Activated CD8-positive, alpha-beta memory T cell treated with anti-CD3 and anti-CD28 coated beads for 1 hour (primary cell): Measurements from ENCODE around the gene TSSC4.
A peak's percentile ranks its signal among the peaks of the same experiment; 100 is the strongest.

ENCODE experiments used
- DNase-seq, 2 donors: peaks; one replicate each; pipeline ENCODE4 v3.0.0-alpha.2; 2020; ENCODE audit warnings: low read depth in 1 of 2; ENCODE audit errors: extremely low read depth in 1 of 2

Gene TSSC4

DNA sequence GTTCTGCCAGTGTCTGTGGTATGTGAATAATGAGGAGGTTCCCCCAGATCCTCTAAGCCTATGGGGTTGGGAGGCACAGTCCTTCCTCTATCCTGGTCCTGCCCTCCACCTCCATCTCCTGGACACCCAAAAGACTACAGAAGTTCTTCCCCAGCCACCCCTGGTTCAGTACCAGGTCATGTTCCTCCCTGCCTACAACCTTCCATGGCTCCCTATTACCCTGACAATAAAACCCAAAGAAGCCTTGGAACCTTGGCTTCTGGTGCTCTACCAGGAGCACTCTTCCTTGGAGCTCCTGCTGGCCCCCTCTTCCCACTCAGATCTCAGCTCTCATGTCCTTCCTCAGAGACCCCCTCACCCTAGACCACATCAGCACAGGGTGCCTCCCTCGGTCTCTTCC is 30.8 kb downstream of the TSSC4 start:
- no peak for DNase-seq

DNA sequence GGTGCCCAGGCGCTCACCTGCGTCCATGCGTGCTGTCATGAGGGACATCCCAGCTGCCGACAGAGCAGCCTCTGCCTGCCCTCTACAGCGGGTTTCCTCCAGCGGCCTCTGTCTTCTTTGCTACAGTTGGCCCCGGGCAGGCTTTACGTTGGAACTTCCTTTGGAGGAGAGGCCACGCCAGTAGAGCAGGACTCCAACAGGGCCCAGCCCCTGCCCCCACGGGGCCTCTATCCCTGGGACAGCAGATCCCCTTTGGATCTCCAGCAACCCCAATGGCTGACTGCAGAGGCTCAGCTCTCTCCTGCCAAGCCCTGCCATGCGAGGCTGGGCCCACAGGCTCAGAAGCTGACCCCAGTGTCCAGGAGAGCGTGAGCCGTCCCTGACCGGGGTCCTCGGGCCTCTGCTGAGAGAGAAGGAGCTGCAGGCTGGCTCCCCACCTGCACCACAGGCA is 31.6 kb downstream of the TSSC4 start:
- no peak for DNase-seq

DNA sequence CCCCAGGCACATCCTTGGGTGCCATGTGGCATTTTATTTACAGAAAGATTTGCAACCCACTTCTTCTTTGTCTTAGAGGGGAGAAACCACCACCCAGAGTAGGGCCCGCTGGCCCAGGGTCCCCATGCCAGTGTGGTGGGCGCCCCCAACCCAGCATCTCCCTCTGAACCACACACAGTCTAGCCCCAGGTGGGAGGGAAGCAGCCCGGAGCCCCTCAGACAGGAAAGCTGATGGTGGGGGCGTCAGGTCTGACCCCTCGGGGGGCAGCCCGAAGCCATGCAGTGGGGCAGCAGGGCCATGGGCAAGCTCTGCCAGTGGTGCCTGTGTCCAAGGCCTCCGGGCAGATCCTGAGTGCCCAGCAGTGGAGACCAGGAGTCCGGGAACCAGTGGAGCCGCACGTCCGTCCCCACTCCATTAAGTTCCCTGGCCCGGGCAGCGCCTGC is 32.1 kb downstream of the TSSC4 start:
- no peak for DNase-seq

DNA sequence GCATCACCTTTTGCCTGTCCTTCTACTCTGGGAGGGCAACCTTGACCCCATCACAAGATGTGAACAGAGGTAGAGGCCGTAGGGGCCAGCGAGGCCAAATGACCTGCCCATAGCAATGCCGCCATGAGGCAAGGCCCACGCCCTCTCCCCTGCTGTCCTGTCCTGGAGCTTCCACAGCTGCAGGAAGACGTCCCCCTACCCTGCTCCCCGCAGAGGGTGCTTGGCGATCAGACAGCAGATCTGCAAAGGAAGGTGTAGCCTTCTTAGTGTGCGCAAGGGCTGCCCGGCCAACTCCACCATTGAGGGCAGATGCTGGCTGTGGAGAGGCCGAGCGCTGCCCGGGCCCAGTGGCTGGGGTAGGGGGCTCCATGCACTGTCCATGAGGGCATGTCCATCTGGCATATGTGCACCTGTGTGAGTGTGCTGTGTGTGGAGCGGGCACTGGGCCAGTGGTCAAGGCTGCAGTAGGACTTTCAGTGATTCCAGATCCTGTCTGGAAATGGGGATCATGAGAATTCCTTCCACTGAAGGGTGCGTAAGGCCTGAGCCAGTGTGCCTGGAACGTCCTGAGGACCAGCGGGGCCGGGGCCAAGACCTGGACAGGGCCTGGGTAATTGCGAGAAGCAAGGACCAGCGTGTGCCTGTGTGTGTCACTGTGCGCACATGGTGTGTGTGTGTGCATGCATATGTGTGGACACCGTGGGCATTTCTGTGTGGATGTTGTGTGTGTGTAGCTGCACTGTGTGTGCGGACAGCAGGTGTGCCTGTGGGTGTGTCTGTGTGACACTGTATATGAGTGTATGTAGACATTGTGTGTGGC is 32.8 kb downstream of the TSSC4 start:
- no peak for DNase-seq

DNA sequence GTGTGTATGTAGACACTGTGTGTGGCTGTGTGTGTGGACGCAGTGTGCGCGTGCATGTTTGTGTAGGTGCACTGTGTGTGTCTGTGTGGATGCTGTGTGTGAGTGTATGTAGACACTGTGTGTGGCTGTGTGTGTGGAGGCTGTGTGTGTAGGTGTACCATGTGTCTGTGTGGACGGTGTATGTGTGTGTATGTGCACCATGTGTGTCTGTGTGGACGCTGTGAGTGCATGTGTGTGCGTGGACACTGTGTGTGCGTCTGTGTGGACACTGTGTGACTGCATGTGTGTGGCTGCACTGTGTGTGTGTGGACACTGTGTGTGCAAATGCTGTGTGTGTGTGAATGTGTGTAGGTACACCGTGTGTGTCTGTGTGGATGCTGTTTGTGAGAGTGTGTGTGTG is 33.5 kb downstream of the TSSC4 start:
- no peak for DNase-seq

DNA sequence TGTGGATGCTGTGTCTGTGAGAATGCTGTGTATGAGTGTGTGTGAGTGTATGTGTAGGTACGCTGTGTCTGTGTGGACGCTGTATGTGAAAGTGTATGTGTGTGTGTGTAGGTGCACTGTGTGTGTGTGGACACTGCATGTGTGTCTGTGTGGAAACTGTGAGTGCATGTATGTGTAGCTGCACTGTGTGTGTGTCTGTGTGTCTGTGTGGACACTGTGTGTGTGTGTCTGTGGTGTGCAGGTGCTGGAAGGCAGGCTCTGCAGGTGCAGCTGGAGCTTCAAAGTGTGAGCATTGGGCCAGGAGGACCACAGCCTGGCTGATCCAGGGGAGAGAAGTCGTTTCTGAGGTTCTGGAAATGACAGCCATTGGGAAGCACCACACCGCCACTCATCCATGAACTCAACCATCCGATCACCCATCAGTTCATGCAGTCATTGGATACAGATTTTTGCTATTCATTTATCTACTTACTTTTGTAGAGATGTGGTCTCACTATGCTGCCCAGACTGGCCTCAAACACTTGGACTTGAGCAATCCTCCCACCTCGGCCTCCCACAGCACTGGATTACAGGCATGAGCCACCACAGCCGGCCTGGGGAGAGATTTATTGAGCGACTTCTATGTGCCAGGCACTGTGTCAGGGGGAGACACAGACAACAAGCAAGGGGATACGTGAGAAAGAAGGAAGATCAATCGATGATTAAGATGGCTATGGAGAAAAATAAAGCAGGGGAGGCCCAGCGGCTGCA is 34.1 kb downstream of the TSSC4 start:
- DNase-seq: no peak

DNA sequence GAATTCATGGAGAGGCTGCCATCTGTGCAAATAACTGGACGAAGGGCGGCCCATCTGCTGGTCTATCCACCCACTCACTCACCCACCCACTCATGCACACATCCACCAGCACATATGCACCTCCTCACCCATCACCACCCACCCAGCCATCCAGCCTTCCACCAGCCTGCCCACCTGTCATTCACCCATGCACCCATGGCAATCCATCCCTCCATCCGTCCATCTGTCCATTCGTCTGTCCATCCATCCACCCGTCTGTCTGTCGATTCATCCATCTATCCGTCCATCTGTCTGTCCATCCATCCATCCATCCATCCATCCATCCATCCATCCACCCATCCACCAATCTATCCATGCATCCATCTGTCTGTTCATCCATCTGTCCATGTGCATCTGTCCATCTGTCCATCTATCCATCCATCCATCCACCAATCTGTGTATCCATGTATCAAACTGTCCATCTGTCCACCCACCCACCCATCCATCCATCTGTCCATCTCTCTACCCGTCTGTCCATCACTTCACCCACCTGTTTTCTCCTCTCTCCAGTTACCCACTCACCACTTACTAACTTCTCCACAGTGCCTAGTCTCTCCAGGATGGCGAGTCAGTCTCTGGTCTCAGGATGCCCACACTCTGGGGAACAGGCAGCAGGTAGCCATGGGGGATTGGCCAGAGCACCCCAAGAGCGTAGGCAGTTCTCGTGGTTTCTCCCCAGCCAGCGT is 34.9 kb downstream of the TSSC4 start:
- DNase-seq: no peak

DNA sequence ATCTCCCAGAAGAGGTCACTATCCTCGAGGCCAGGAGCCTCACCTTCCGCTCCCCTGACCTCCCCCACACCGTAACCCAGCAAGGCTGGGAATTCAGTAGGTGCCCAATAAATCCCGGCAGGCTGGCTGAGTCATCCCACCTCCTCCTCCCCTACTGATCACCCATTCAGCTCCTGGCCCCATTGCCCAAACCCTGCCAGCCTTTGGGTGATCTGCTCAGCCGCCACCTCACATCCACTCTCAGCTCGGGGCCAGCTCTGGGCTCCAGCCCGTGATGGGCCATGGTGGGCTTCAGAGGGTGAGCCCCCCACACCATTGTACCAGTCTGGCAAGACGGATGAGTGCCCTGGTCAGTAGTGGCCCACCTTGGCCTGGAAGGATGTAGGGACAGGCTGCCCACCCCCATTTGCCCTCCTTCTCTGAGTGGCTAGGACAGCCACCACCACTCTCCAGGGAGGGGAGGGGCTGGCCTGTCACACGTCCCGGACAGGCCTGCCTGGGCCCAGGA is 35.5 kb downstream of the TSSC4 start:
- no peak for DNase-seq

DNA sequence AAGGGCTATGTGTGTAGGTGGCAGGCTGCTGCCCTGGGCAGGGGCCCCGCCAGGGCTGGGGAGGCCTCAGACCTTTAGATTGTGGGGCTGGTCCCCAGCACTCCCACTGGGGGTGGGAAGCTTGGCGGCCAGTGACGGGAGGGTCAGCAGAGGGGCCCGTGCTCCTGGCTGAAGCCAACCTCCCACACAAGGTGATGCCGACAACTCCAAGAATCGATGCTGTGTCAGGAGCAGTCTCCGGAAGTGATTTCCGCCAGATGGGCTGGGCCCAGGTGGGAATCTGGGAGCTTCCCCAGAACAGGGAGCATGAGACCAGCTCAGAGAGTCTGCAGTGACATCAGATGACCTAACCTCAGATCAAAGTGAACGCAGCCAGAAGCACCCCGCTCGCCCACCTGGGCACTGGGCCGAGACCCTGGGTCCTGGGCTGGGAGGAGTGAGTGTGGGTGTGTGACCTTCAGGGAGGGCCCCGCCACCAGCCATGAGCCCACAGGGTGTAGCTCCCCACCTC is 36.0 kb downstream of the TSSC4 start:
- no peak for DNase-seq

DNA sequence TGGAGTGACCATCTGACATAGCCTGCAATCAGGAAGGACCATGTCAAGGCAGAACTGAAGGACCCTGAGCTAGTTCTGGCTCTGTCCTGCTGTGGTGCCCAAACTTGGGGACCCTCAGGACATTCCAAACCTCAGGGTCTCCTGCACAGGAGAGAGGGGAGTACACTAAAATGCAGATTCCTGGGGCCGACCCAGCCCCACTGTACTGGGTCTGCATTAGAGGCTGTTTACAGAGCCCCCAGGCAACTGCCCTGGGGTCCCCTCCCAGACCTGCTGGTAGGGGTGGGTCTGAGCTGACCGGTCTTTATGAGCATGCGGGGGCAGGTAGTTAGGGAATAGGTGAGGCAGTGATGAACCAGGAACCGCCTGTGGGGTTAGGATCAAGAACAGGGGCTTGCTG is 37.0 kb downstream of the TSSC4 start:
- DNase-seq: no peak

DNA sequence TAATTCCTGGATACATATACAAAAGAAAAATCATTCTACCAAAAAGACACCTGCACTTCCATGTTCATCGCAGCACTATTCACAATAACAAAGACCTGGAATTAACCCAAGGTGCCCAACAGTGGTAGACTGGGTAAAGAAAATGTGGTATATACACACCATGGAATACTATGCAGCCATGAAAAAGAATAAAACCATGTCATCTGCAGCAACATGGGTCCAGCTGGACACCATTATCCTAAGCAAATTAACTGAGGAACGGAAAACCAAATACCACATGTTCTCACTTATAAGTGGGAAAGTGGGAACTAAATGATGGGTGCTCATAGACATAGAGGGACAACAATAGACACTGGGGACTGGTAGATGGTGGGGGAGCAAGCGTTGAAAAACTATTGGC is 39.3 kb downstream of the TSSC4 start:
- DNase-seq: no peak

DNA sequence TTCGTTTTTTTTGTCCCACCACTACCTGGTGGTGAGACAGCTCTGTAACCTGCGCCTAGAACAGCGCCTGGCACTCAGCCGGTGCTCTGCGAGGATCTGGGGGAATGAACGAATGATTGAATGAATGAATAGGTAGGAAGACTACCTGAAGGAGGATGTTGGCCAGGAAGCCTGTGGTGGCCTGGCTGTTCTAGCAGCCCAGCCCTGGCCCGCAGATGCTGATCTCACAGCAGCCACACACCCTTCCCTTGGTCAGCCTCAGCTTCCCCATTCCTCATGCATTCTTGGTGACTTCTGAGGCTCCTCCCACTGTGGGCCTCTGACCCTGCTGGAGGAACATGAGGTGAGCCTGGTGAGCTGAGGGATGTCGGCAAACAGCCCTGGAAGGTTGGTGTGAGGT is 40.1 kb downstream of the TSSC4 start:
- no peak for DNase-seq

DNA sequence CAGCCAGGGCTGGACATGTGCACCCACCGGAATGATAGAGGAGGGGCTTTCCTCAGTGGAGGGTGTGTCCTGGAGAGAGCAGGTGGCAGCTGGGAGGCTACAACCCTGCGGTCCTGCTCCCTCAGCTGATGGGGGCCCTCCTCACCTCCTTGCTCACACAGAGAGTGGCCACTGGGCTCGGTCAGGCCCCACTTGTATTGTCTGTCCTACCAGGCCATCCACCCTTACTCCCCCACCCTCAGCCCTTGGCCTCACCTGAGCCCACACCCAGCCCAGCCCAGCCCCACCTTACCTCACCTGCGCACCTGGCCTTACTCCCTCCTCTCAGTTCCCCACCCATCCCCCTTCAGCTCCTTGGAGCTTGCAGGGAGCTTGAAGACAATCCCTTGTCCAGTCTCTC is 40.6 kb downstream of the TSSC4 start:
- DNase-seq: no peak

DNA sequence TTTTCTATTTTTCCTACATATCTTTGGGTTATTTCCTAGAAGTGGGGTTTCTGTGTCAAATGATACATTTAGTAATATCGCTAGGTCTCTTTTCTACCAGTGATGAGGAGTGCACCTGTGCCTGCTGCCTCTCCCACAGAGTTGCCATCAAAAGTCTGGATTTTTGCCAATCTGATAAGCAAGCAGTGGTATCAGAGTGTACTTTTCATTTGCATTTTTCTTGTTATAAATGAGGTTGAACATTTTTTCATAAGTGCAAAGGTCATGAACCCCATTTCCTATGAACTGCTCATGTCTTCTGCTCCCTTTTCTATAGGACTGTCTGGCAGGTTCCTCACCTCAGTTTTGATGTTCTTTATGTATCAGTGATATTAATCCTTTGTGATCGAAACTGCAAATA is 42.0 kb downstream of the TSSC4 start:
- no peak for DNase-seq

DNA sequence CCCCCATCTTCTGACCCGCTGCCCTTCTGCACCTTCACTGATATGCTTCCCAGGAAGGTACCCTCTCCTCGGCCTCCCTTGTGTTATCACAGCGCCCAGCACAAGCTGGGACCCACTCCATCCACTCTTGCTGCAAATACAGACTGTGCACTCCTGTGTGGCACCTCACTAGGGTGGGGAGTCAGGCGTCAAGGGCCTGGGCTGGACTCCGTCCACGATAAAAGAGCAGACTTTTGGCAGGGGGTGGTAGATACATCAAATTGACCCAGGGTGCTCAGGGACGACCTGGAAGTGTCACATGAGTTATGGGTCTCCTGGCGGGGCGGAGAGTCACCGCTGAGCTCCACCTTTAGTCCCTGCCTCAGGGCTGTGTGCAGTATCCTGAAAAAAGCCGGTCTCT is 42.9 kb downstream of the TSSC4 start:
- DNase-seq: no peak

DNA sequence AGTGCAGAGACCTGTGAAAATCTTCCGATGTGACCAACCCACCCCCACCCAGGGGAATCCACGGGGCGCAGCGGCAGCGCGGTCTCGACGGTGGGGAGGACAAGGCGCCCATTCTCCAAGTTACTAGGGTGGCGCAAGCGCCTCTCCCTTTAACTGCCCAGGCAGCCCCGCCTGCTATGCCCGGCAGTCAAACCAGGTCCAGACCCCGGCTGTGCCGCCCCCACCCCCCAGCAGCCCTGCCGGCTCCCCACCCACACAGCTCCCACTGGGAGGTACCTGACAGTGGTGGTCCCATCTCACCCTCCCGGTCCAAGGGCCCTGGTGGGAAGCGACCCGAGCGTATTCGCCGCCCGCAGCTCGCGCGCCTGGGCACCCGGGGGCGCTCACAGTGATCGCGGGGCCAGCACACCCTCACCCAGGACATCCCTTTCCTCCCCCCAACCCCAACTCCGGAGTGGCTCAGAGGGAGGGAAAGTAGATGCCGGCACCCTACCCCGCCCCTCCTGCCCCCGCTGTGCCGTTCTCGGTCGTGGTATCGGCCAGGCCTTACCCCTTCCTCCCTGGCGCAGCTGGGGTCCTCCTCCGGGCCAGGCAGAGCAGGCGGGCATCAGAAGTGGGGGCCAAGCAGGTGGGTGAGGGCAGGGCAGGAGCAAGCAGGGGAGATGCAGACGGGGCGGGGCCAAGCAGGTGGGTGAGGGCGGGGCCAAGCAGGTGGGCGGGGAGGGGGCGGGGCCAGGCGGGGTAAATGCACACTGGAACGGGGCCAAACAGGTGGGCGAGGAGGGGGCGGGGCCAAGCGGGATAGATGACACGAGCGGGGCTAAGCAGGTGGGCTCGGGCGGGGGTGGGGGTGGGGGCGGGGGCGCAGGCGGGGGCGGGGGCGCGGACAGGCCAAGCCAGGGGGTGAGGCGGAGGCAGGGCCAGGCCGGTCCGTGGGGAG is 43.6 kb downstream of the TSSC4 start, which contains the start of gene TRPM5:
Gene TRPM5 (minus strand): TSS at position 634 of the 940 bp plus-strand sequence. CDS start 21,478 bp downstream, outside the sequence.
- DNase-seq: peak; percentile 39 to 65

DNA sequence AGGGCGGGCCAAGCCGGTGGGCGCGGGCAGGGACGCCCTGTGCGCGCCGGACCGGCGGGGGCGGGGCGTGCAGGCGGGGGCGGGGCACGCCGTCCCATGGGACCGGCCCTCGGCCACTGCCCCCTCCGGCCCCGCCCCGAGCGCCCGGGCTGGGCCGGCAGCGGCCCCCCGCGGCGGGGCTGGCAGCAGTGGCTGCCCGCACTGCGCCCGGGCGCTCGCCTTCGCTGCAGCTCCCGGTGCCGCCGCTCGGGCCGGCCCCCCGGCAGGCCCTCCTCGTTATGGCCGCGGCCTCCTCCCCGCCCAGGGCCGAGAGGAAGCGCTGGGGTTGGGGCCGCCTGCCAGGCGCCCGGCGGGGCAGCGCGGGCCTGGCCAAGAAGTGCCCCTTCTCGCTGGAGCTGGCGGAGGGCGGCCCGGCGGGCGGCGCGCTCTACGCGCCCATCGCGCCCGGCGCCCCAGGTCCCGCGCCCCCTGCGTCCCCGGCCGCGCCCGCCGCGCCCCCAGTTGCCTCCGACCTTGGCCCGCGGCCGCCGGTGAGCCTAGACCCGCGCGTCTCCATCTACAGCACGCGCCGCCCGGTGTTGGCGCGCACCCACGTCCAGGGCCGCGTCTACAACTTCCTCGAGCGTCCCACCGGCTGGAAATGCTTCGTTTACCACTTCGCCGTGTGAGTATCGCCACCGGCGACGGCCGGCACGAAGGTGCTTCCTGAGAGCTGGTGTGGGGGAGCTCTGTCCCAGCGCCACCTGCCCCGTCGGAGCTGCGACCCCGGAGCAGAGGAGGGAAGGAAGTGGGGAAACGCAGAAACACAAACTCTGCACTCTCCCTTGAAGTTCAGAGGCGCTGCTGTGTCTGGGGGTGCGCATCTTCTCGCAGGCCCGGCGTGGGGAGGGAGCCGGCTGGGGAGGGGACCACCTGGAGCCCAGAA is 44.5 kb downstream of the TSSC4 start, which contains the start of gene KCNQ1:
Gene KCNQ1 (plus strand): TSS at position 188 of the 925 bp plus-strand sequence. CDS start 91 bp downstream, at position 279.
- no peak for DNase-seq

DNA sequence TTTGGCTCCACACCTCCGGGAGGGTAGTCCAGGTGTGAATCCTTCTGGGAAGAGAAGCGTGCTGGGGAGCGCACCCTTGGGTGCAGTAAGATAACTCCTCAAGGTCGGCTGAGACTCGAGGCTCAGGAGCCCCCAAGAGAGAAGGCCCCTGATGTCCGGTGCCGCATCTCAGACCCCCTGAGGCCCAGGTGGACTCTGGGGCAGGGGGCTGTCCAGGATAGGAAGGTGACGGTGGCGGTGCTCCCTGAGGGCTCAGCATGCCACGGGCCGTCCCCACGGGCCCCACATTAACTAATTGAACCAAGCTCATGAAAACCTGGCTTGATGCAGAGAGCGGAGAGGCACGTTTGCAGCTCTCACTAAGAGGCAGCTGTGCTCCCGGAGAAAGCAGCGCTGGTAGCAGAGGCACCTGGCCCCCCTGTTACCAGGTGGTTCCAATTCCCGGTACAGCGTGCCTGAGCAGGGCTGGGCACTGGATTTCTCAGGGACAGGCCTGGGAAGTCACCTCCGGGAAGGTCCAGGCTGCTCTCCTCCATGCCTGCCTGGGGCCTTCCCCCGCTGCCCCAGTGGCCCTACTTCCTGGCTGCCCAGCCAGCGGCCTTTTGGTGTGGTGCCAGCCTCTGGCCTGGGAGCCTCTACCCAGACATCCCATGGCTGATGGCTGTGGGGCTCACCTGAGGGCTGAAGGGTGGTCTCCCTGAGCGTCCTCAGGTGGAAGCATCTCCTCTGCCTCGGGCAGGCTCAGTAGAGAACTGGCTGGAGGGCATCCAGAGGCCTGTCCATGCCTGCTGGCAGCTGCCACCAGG is 45.4 kb downstream of the TSSC4 start:
- DNase-seq: no peak
